HG03025 (cell line): Measurements from ENCODE around the gene TMEM37.

Source experiments
- ATAC-seq: cut with Tn5 transposase; IDR thresholded peaks from one replicate; pipeline ENCODE4 v1.9.1; 2021; ENCODE audit warnings: mild to moderate bottlenecking, moderate library complexity; ENCODE audit not compliant: unreplicated experiment, low FRiP score

Gene TMEM37

GRCh38 chr2:119416299-119416923, 15.2 kb upstream of the TMEM37 start:
- ATAC-seq = no peak

- ATAC-seq = no peak
These were observed 13.7 kb upstream of the TMEM37 start for GRCh38 chr2:119417908-119418307.

- no peak for ATAC-seq
These were observed 12.6 kb upstream of the TMEM37 start for GRCh38 chr2:119419065-119419464.

- ATAC-seq = no peak
These were observed 11.7 kb upstream of the TMEM37 start for GRCh38 chr2:119419803-119420508.

GRCh38 chr2:119421304-119421703, 10.3 kb upstream of the TMEM37 start:
- ATAC-seq = no peak

GRCh38 chr2:119421741-119422140, 9.9 kb upstream of the TMEM37 start:
- no peak for ATAC-seq

- ATAC-seq = no peak
These were observed 9.1 kb upstream of the TMEM37 start for GRCh38 chr2:119422360-119423107.

GRCh38 chr2:119423108-119423444, 8.6 kb upstream of the TMEM37 start:
- ATAC-seq = no peak

- ATAC-seq = no peak
These were observed 7.8 kb upstream of the TMEM37 start for GRCh38 chr2:119423811-119424210.

- ATAC-seq = no peak
These were observed 7.2 kb upstream of the TMEM37 start for GRCh38 chr2:119424284-119425118.

- ATAC-seq = no peak
These were observed 6.6 kb upstream of the TMEM37 start for GRCh38 chr2:119425119-119425405.

- no peak for ATAC-seq
These were observed 5.8 kb upstream of the TMEM37 start for GRCh38 chr2:119425620-119426395.

GRCh38 chr2:119426396-119426675, 5.3 kb upstream of the TMEM37 start:
- no peak for ATAC-seq

- ATAC-seq = no peak
These were observed 4.8 kb upstream of the TMEM37 start for GRCh38 chr2:119426801-119427395.

- ATAC-seq = no peak
These were observed 3.9 kb upstream of the TMEM37 start for GRCh38 chr2:119427756-119428155.

- ATAC-seq = no peak
These were observed 3.0 kb upstream of the TMEM37 start for GRCh38 chr2:119428488-119429224.

GRCh38 chr2:119429225-119429981, 2.3 kb upstream of the TMEM37 start:
- ATAC-seq = no peak

GRCh38 chr2:119430023-119430498, 1.6 kb upstream of the TMEM37 start:
- ATAC-seq = no peak
